ENCODE results near the gene RPTOR. TPM values are rescaled to one million over a fixed set of nuclear protein-coding genes. Genes with fewer than 3 reads are reported as not detected.

RPTOR gene
- polyA plus RNA-seq, 1 donor from 2014 or later, result 8.0 TPM

GRCh38 chr17:80664217-80664790, 119.7 kb downstream of the RPTOR start:
- no peaks in the 10 kb centered on the region for H3K9me2 ChIP-seq (ENCODE audit: insufficient read depth, low read length)
- no peak overlapping the region for H3K9ac ChIP-seq (ENCODE audit: low read length)

GRCh38 chr17:80665792-80666191, 121.2 kb downstream of the RPTOR start:
- no peaks in the 10 kb centered on the region for H3F3A ChIP-seq (ENCODE audit: insufficient read depth, low read length, poor library complexity, severe bottlenecking)
- no peak overlapping the region for H3K4me3 ChIP-seq (ENCODE audit: low read length)
- H3K36me3 ChIP-seq (ENCODE audit: insufficient read depth, low read length), result no peaks in the 10 kb centered on the region
- no peaks in the 10 kb centered on the region for H3K9me3 ChIP-seq (ENCODE audit: low read length)
- no peak for TF ChIP-seq MXI1 (conservative IDR thresholded peaks at IDR 0.05; ENCODE audit: poor library complexity, severe bottlenecking)
- no peak for TF ChIP-seq RAD21 (conservative IDR thresholded peaks at IDR 0.05)
- TF ChIP-seq EP300 (conservative IDR thresholded peaks at IDR 0.05; ENCODE audit: poor library complexity, severe bottlenecking), result no peak
- H2AFZ ChIP-seq (ENCODE audit: low read depth, low read length), result no peak overlapping the region
- no peak overlapping the region for H3K27ac ChIP-seq (ENCODE audit: low read length)
- H4K20me1 ChIP-seq (ENCODE audit: insufficient read depth), result no peaks in the 10 kb centered on the region
- H3K9ac ChIP-seq (ENCODE audit: low read length), result no peak overlapping the region
- H3K4me2 ChIP-seq (ENCODE audit: low read length), result no peak overlapping the region
- peaks cover 3% of the 10 kb centered on the region for H3K79me2 ChIP-seq (replicated peaks; ENCODE audit: insufficient read depth, low read length)
- no peaks in the 10 kb centered on the region for H3K9me2 ChIP-seq (ENCODE audit: insufficient read depth, low read length)
- no peaks in the 10 kb centered on the region for H3K27me3 ChIP-seq (ENCODE audit: insufficient read depth, low read depth, low read length)

More at GRCh38 chr17:80664217-80664790, 119.7 kb downstream of the RPTOR start:
- H3K79me2 ChIP-seq (replicated peaks; ENCODE audit: insufficient read depth, low read length), result peaks cover 3% of the 10 kb centered on the region
- H3K27me3 ChIP-seq (ENCODE audit: insufficient read depth, low read depth, low read length), result no peaks in the 10 kb centered on the region
- H3F3A ChIP-seq (ENCODE audit: insufficient read depth, low read length, poor library complexity, severe bottlenecking), result no peaks in the 10 kb centered on the region
- H2AFZ ChIP-seq (ENCODE audit: low read depth, low read length), result no peak overlapping the region
- no peak overlapping the region for H3K4me3 ChIP-seq (ENCODE audit: low read length)
- no peak overlapping the region for H3K27ac ChIP-seq (ENCODE audit: low read length)
- TF ChIP-seq SMC3 (conservative IDR thresholded peaks at IDR 0.05; ENCODE audit: poor library complexity) (no peak), EP300 (conservative IDR thresholded peaks at IDR 0.05; ENCODE audit: poor library complexity, severe bottlenecking) (no peak), CTCF (IDR thresholded peaks at IDR 0.05; ENCODE audit: poor library complexity, severe bottlenecking) (no peak), REST (IDR thresholded peaks at IDR 0.05; ENCODE audit: borderline replicate concordance) (no peak), MXI1 (conservative IDR thresholded peaks at IDR 0.05; ENCODE audit: poor library complexity, severe bottlenecking) (no peak), RAD21 (conservative IDR thresholded peaks at IDR 0.05) (no peak), EZH2 (IDR thresholded peaks at IDR 0.05; ENCODE audit: borderline replicate concordance, insufficient read depth, low read length, poor library complexity, severe bottlenecking) (no peak), POLR2AphosphoS5 (IDR thresholded peaks at IDR 0.05) (no peak), TAF1 (IDR thresholded peaks at IDR 0.05; ENCODE audit: low read depth) (no peak)
- H4K20me1 ChIP-seq (ENCODE audit: insufficient read depth), result no peaks in the 10 kb centered on the region
- H3K36me3 ChIP-seq (ENCODE audit: insufficient read depth, low read length), result no peaks in the 10 kb centered on the region
- no peaks in the 10 kb centered on the region for H3K9me3 ChIP-seq (ENCODE audit: low read length)
- H3K4me2 ChIP-seq (ENCODE audit: low read length), result peak overlapping the region; percentile 11
